Chondrocyte (in vitro differentiated cells): Measurements from ENCODE around the gene SLC25A21. TPM values are rescaled to one million over a fixed set of nuclear protein-coding genes. Genes with fewer than 3 reads are reported as not detected.

ENCODE experiments used
- DNase-seq: peaks from one replicate; pipeline ENCODE4 v3.0.0; 2021; ENCODE audit warnings: mixed read lengths, low spot score
- H3K27ac Mint-ChIP-seq: one replicate; pipeline ENCODE4 v1.8.0; 2021; ENCODE audit warnings: mild to moderate bottlenecking, moderate library complexity, mixed read lengths; ENCODE audit not compliant: unreplicated experiment
- H3K27me3 Mint-ChIP-seq: 2 replicates; pipeline ENCODE4 v1.8.0; 2021; ENCODE audit warnings: low read depth, mixed read lengths
- H3K36me3 Mint-ChIP-seq: 2 replicates; pipeline ENCODE4 v1.8.0; 2021; ENCODE audit warnings: low read depth, mixed read lengths
- H3K4me1 Mint-ChIP-seq: 2 replicates; pipeline ENCODE4 v1.8.0; 2021; ENCODE audit warnings: low read depth, mild to moderate bottlenecking, mixed read lengths
- H3K4me3 Mint-ChIP-seq: one replicate; pipeline ENCODE4 v1.8.0; 2021; ENCODE audit warnings: mild to moderate bottlenecking, moderate library complexity, mixed read lengths; ENCODE audit not compliant: unreplicated experiment
- H3K9me3 Mint-ChIP-seq: 2 replicates; pipeline ENCODE4 v1.8.0; 2021; ENCODE audit warnings: low read depth, mixed read lengths
- CTCF ChIP-seq: fragments of 200-600 bp; sonication (generic); IDR thresholded peaks from 2 replicates; pipeline ENCODE4 v1.5.0; 2021; ENCODE audit warnings: antibody characterized with exemption, mild to moderate bottlenecking, moderate library complexity
- total RNA-seq: library from RNA; stranded (reverse); gene quantifications from 3 replicates; pipeline ENCODE4 v1.2.1, GENCODE V29; 2021

The SLC25A21 gene
- total RNA-seq, 1 donor from 2014 or later = 0.22 TPM

GRCh38 chr14:37203423-37203822 is 31.0 kb upstream of the SLC25A21 start:
- Mint-ChIP-seq H3K4me1 (peaks cover 6% of the 10 kb centered on the region), H3K27ac (no peak overlapping the region), H3K36me3 (peaks cover 2% of the 10 kb centered on the region), H3K27me3 (no peaks in the 10 kb centered on the region), H3K4me3 (no peak overlapping the region), H3K9me3 (peaks cover 7% of the 10 kb centered on the region)
- TF ChIP-seq CTCF = no peak
- no peak for DNase-seq

- no peaks in the 10 kb centered on the region for H3K27me3 Mint-ChIP-seq
- peaks cover 7% of the 10 kb centered on the region for H3K9me3 Mint-ChIP-seq
- H3K4me1 Mint-ChIP-seq = peaks cover 9% of the 10 kb centered on the region
- no peak overlapping the region for H3K27ac Mint-ChIP-seq
- no peak for DNase-seq
- H3K36me3 Mint-ChIP-seq = peaks cover 2% of the 10 kb centered on the region
- no peak for TF ChIP-seq CTCF
- H3K4me3 Mint-ChIP-seq = no peak overlapping the region
Measured at GRCh38 chr14:37202812-37203211, 30.4 kb upstream of the SLC25A21 start.

- no peak for DNase-seq
- Mint-ChIP-seq H3K27me3 (no peaks in the 10 kb centered on the region), H3K4me3 (no peak overlapping the region), H3K36me3 (peaks cover 2% of the 10 kb centered on the region), H3K9me3 (peaks cover 7% of the 10 kb centered on the region), H3K4me1 (peaks cover 13% of the 10 kb centered on the region), H3K27ac (no peak overlapping the region)
- no peak for TF ChIP-seq CTCF
Measured at GRCh38 chr14:37202265-37202664, 29.9 kb upstream of the SLC25A21 start.

- no peak for DNase-seq
- no peaks in the 10 kb centered on the region for H3K27me3 Mint-ChIP-seq
- H3K9me3 Mint-ChIP-seq = peaks cover 5% of the 10 kb centered on the region
- TF ChIP-seq CTCF = no peak
- H3K27ac Mint-ChIP-seq = no peak overlapping the region
- H3K4me1 Mint-ChIP-seq = peaks cover 17% of the 10 kb centered on the region
- H3K36me3 Mint-ChIP-seq = peaks cover 2% of the 10 kb centered on the region
- H3K4me3 Mint-ChIP-seq = no peak overlapping the region
Measured at GRCh38 chr14:37201724-37202123, 29.3 kb upstream of the SLC25A21 start.

- no peak for DNase-seq
- no peak for TF ChIP-seq CTCF
- H3K4me3 Mint-ChIP-seq = no peak overlapping the region
- H3K4me1 Mint-ChIP-seq = peaks cover 17% of the 10 kb centered on the region
- H3K27me3 Mint-ChIP-seq = no peaks in the 10 kb centered on the region
- no peaks in the 10 kb centered on the region for H3K36me3 Mint-ChIP-seq
- H3K27ac Mint-ChIP-seq = no peak overlapping the region
- H3K9me3 Mint-ChIP-seq = no peaks in the 10 kb centered on the region
Measured at GRCh38 chr14:37198907-37199306, 26.5 kb upstream of the SLC25A21 start.
